T-cell (primary cell): ENCODE measurements around the gene COPS9. TPM values are rescaled to one million over a fixed set of nuclear protein-coding genes. Genes with fewer than 3 reads are reported as not detected.

Experiments
- ATAC-seq, 4 experiments: fragments of 200-7000 bp in 3 of 4; fragments of 150-1000 bp in 1 of 4; cut with Tn5 transposase; replicated peaks in 1 of 4; 1 replicate in 3 of 4; 2 replicates in 1 of 4; pipeline ENCODE4 v1.10.0; 2021; ENCODE audit warnings: moderate library complexity in 3 of 4, mild to moderate bottlenecking in 2 of 4, moderate number of reproducible peaks in 1 of 4
- CTCF ChIA-PET, 2 donors: fragments of 300-600 bp; sonication (Branson Sonifier 250); formaldehyde crosslinking; loops; one replicate each; lab custom pipeline; 2022; ENCODE audit warnings: antibody characterized with exemption in 2 of 2; lab: Charles Lee
- POLR2A ChIA-PET, 2 donors: fragments of 300-600 bp; sonication (Branson Sonifier 250); formaldehyde crosslinking; loops; one replicate each; lab custom pipeline; 2022; ENCODE audit warnings: antibody characterized with exemption in 2 of 2; lab: Charles Lee
- DNase-seq, 35 experiments: peaks; one replicate each; pipeline versions ENCODE4 v3.0.0 to v3.0.0-alpha.2; 2013 to 2023
- H3K27ac ChIP-seq: one replicate; pipeline ENCODE4 v1.5.1; 2013; ENCODE audit warnings: low read length
- H3K27me3 ChIP-seq, 2 experiments: replicated peaks in 1 of 2; 1 replicate in 1 of 2; 2 replicates in 1 of 2; pipeline versions ENCODE4 v1.6.1 to v1.7.0; 2013; ENCODE audit warnings: low read length in 1 of 2, mixed read lengths in 1 of 2; ENCODE audit not compliant: control insufficient read depth in 2 of 2, insufficient read depth in 2 of 2; ENCODE audit errors: extremely low read depth in 1 of 2
- H3K36me3 ChIP-seq, 2 donors: 1 replicate in 1 of 2; 2 replicates in 1 of 2; pipeline versions ENCODE4 v1.6.1 to v1.7.0; 2013; ENCODE audit warnings: low read length in 1 of 2; ENCODE audit not compliant: control insufficient read depth in 2 of 2, insufficient read depth in 1 of 2; ENCODE audit errors: extremely low read depth in 1 of 2
- H3K4me1 ChIP-seq, 2 experiments: 1 replicate in 1 of 2; 2 replicates in 1 of 2; pipeline versions ENCODE4 v1.6.1 to v1.7.0; 2013; ENCODE audit warnings: low read length in 2 of 2, mixed read lengths in 1 of 2; ENCODE audit not compliant: insufficient read depth in 2 of 2, control insufficient read depth in 1 of 2; ENCODE audit errors: extremely low read depth in 1 of 2
- H3K4me3 ChIP-seq, 2 donors: 1 replicate in 1 of 2; 2 replicates in 1 of 2; pipeline versions ENCODE4 v1.5.1 to v1.7.0; 2013; ENCODE audit warnings: mild to moderate bottlenecking in 2 of 2, low read length in 1 of 2, moderate library complexity in 1 of 2; ENCODE audit not compliant: control insufficient read depth in 1 of 2; ENCODE audit errors: extremely low read depth in 1 of 2
- H3K9me3 ChIP-seq: 2 replicates; pipeline ENCODE4 v1.7.0; 2013
- H3K27ac Mint-ChIP-seq, 2 donors: one replicate each; pipeline ENCODE4 v1.8.0; 2020 to 2021; ENCODE audit warnings: mild to moderate bottlenecking in 2 of 2, mixed read lengths in 2 of 2
- H3K27me3 Mint-ChIP-seq, 2 donors: one replicate each; pipeline ENCODE4 v1.8.0; 2021 to 2022; ENCODE audit warnings: mixed read lengths in 2 of 2
- H3K36me3 Mint-ChIP-seq: one replicate; pipeline ENCODE4 v1.8.0; 2021; ENCODE audit warnings: mixed read lengths
- H3K4me1 Mint-ChIP-seq, 3 donors: one replicate each; pipeline ENCODE4 v1.8.0; 2020 to 2022; ENCODE audit warnings: mixed read lengths in 3 of 3, mild to moderate bottlenecking in 1 of 3
- H3K4me3 Mint-ChIP-seq, 3 donors: one replicate each; pipeline ENCODE4 v1.8.0; 2020 to 2022; ENCODE audit warnings: mild to moderate bottlenecking in 3 of 3, mixed read lengths in 3 of 3, moderate library complexity in 3 of 3
- H3K9me3 Mint-ChIP-seq, 3 donors: one replicate each; pipeline ENCODE4 v1.8.0; 2020 to 2022; ENCODE audit warnings: mixed read lengths in 3 of 3
- WGBS: methylation state at CpG from one replicate; pipeline ENCODE4 v1.1.5; 2013; ENCODE audit warnings: missing lambda C conversion rate; ENCODE audit not compliant: insufficient coverage; 5-methylcytosine and 5-hydroxymethylcytosine counted together
- total RNA-seq, 35 experiments: library from RNA in 6 of 35; stranded (reverse) in 6 of 35; fragments of 120-200 nt in 1 of 35; gene quantifications; one replicate each; pipeline versions ENCODE4 v1.2.1 to v1.2.4 and lab custom pipeline; 2013 to 2026

COPS9 gene
- total RNA-seq, 5 donors from 2014 or later (not counting 1 experiment from before 2014, with no cell fraction given): 66.3 to 96.2 (median 85.4) TPM

- Mint-ChIP-seq H3K27me3 (no peaks in the 10 kb centered on the region), H3K27ac (no peak overlapping the region), H3K9me3 (no peaks in the 10 kb centered on the region), H3K4me3 (no peak overlapping the region), H3K4me1 (peaks cover 0 to 4% (median under 1%) of the 10 kb centered on the region in 3 donors), H3K36me3 (peaks cover 57% of the 10 kb centered on the region)
- POLR2A ChIA-PET: no interaction called here
- H3K36me3 ChIP-seq: peaks cover 35 to 48% of the 10 kb centered on the region in 2 donors
- no peak for DNase-seq
- H3K9me3 ChIP-seq: no peaks in the 10 kb centered on the region
- no peak overlapping the region for H3K4me3 ChIP-seq
- no peak overlapping the region for H3K27ac ChIP-seq
- 94% methylated on average over 12 of the region's 12 CpGs for WGBS
- CTCF ChIA-PET: no interaction called here
- H3K27me3 ChIP-seq: no peaks in the 10 kb centered on the region
- ATAC-seq: no peak
- H3K4me1 ChIP-seq: no peaks in the 10 kb centered on the region
Observed at GRCh38 chr2:240128608-240129145, 7.4 kb downstream of the COPS9 start.

- CTCF ChIA-PET: no interaction called here
- no peak overlapping the region for H3K27ac ChIP-seq
- DNase-seq: no peak
- no peaks in the 10 kb centered on the region for H3K4me1 ChIP-seq
- ATAC-seq: no peak
- no peaks in the 10 kb centered on the region for H3K27me3 Mint-ChIP-seq
- H3K36me3 ChIP-seq: peaks cover 35 to 43% of the 10 kb centered on the region in 2 donors
- H3K9me3 Mint-ChIP-seq: no peaks in the 10 kb centered on the region
- H3K27ac Mint-ChIP-seq: no peak overlapping the region
- H3K9me3 ChIP-seq: no peaks in the 10 kb centered on the region
- no peak overlapping the region for H3K4me3 Mint-ChIP-seq
- WGBS: 95% methylated on average over 14 of the region's 16 CpGs
- H3K27me3 ChIP-seq: no peaks in the 10 kb centered on the region
- H3K4me3 ChIP-seq: no peak overlapping the region
- H3K4me1 Mint-ChIP-seq: peaks cover 0 to 1% (median 0%) of the 10 kb centered on the region in 3 donors
- POLR2A ChIA-PET: no interaction called here
- H3K36me3 Mint-ChIP-seq: peaks cover 54% of the 10 kb centered on the region
Observed at GRCh38 chr2:240127911-240128607, 8.0 kb downstream of the COPS9 start.

- POLR2A ChIA-PET: no interaction called here
- no peak for DNase-seq
- no peaks in the 10 kb centered on the region for H3K27me3 Mint-ChIP-seq
- Histone ChIP-seq H3K27me3 (no peaks in the 10 kb centered on the region), H3K4me3 (no peak overlapping the region), H3K9me3 (no peaks in the 10 kb centered on the region), H3K27ac (no peak overlapping the region), H3K4me1 (no peaks in the 10 kb centered on the region), H3K36me3 (peaks cover 30 to 36% of the 10 kb centered on the region in 2 donors)
- CTCF ChIA-PET: no interaction called here
- H3K4me1 Mint-ChIP-seq: peaks cover 0 to 1% (median 0%) of the 10 kb centered on the region in 3 donors
- H3K36me3 Mint-ChIP-seq: peaks cover 51% of the 10 kb centered on the region
- H3K27ac Mint-ChIP-seq: no peak overlapping the region
- no peak for ATAC-seq
- no peaks in the 10 kb centered on the region for H3K9me3 Mint-ChIP-seq
- H3K4me3 Mint-ChIP-seq: no peak overlapping the region
- WGBS: no CpG with 5 or more reads among the region's 7 CpGs
Observed at GRCh38 chr2:240127191-240127750, 8.8 kb downstream of the COPS9 start.

GRCh38 chr2:240126731-240127130 is 9.4 kb downstream of the COPS9 start:
- ChIA-PET CTCF (no interaction called here), POLR2A (interaction anchor here in 1 of 2 donors (0.6 kb wide), 1 partner anchor 101 kb away, joined by 3 read pairs; no protein-coding TSS in a partner anchor)
- Mint-ChIP-seq H3K4me3 (no peak overlapping the region), H3K4me1 (peaks cover 0 to 2% (median under 1%) of the 10 kb centered on the region in 3 donors), H3K27ac (no peak overlapping the region), H3K9me3 (no peaks in the 10 kb centered on the region), H3K36me3 (peaks cover 47% of the 10 kb centered on the region), H3K27me3 (no peaks in the 10 kb centered on the region)
- ATAC-seq (no peak), DNase-seq (no peak)
- Histone ChIP-seq H3K27ac (no peak overlapping the region), H3K27me3 (no peaks in the 10 kb centered on the region), H3K4me3 (no peak overlapping the region), H3K36me3 (peaks cover 25 to 31% of the 10 kb centered on the region in 2 donors), H3K9me3 (no peaks in the 10 kb centered on the region), H3K4me1 (no peaks in the 10 kb centered on the region)
- 97% methylated on average over 8 of the region's 10 CpGs for WGBS

GRCh38 chr2:240125742-240126141 is 10.4 kb downstream of the COPS9 start:
- ChIA-PET CTCF (no interaction called here), POLR2A (no interaction called here)
- DNase-seq (no peak), ATAC-seq (no peak)
- Histone ChIP-seq H3K27ac (no peak overlapping the region), H3K27me3 (no peaks in the 10 kb centered on the region), H3K36me3 (peaks cover 17 to 21% of the 10 kb centered on the region in 2 donors), H3K4me3 (no peak overlapping the region), H3K4me1 (no peaks in the 10 kb centered on the region), H3K9me3 (no peaks in the 10 kb centered on the region)
- Mint-ChIP-seq H3K4me3 (no peak overlapping the region), H3K27ac (no peak overlapping the region), H3K4me1 (peaks cover 0 to 6% (median 5%) of the 10 kb centered on the region in 3 donors), H3K27me3 (no peaks in the 10 kb centered on the region), H3K9me3 (no peaks in the 10 kb centered on the region), H3K36me3 (peaks cover 37% of the 10 kb centered on the region)
- WGBS: 97% methylated on average over 14 of the region's 14 CpGs

GRCh38 chr2:240124651-240125030 is 11.5 kb downstream of the COPS9 start:
- ATAC-seq: no peak
- peaks cover 26% of the 10 kb centered on the region for H3K36me3 Mint-ChIP-seq
- Histone ChIP-seq H3K4me1 (no peaks in the 10 kb centered on the region), H3K27me3 (no peaks in the 10 kb centered on the region), H3K4me3 (no peak overlapping the region), H3K36me3 (peaks cover 10% of the 10 kb centered on the region in 2 donors), H3K27ac (no peak overlapping the region), H3K9me3 (no peaks in the 10 kb centered on the region)
- WGBS: 93% methylated on average over 3 of the region's 8 CpGs
- H3K9me3 Mint-ChIP-seq: no peaks in the 10 kb centered on the region
- H3K27ac Mint-ChIP-seq: no peak overlapping the region
- H3K27me3 Mint-ChIP-seq: no peaks in the 10 kb centered on the region
- ChIA-PET CTCF (no interaction called here), POLR2A (no interaction called here)
- no peak for DNase-seq
- H3K4me1 Mint-ChIP-seq: peaks cover 0 to 6% (median 5%) of the 10 kb centered on the region in 3 donors
- H3K4me3 Mint-ChIP-seq: no peak overlapping the region
